GM13976 (cell line): ENCODE results near the gene SRC.

Experiments
- DNase-seq: peaks from one replicate; pipeline ENCODE4 v3.0.0; 2012; ENCODE audit warnings: low spot score
- CTCF ChIP-seq: IDR thresholded peaks from 2 replicates; pipeline ENCODE4 v1.5.1; 2012; ENCODE audit warnings: borderline replicate concordance, mild to moderate bottlenecking; ENCODE audit not compliant: insufficient read depth; ENCODE audit errors: extremely low read depth, missing control alignments, control extremely low read depth
- in situ Hi-C: fragments of 300-500 bp; cut with MboI; formaldehyde crosslinking; loops from one replicate; pipeline ENCODE4 v1.12.0; 2022; ENCODE audit warnings: low sequenced_read_pairs, mixed read lengths, inconsistent platforms; ENCODE audit not compliant: unreplicated experiment

SRC gene

GRCh38 chr20:37398750-37399621 lies 53.0 kb downstream of the SRC start:
- in situ Hi-C loops: no loop called here
- TF ChIP-seq CTCF: no peak
- DNase-seq: no peak

- no peak for TF ChIP-seq CTCF
- DNase-seq: no peak
- in situ Hi-C loops: loop anchor here (10.0 kb wide), 1 partner anchor 113 kb away; no protein-coding TSS in a partner anchor
These were observed 55.5 kb downstream of the SRC start for GRCh38 chr20:37401282-37401929.

GRCh38 chr20:37401930-37402675 lies 56.2 kb downstream of the SRC start:
- TF ChIP-seq CTCF: no peak
- in situ Hi-C loops: loop anchor here (10.0 kb wide), 1 partner anchor 113 kb away; no protein-coding TSS in a partner anchor
- no peak for DNase-seq

GRCh38 chr20:37403107-37404033 lies 57.4 kb downstream of the SRC start:
- in situ Hi-C loops: loop anchor here (10.0 kb wide), 1 partner anchor 111 kb away; no protein-coding TSS in a partner anchor
- no peak for DNase-seq

GRCh38 chr20:37404461-37404890 lies 58.5 kb downstream of the SRC start:
- in situ Hi-C loops: loop anchor here (10.0 kb wide), 1 partner anchor 110 kb away; no protein-coding TSS in a partner anchor
- no peak for DNase-seq
- no peak for TF ChIP-seq CTCF

More at GRCh38 chr20:37403107-37404033, 57.4 kb downstream of the SRC start:
- no peak for TF ChIP-seq CTCF

GRCh38 chr20:37405351-37405897 lies 59.5 kb downstream of the SRC start:
- in situ Hi-C loops: loop anchor here (10.0 kb wide), 1 partner anchor 109 kb away; no protein-coding TSS in a partner anchor
- TF ChIP-seq CTCF: no peak
- DNase-seq: no peak
